ENCODE data around the gene PCDHGB6.
"Not testable (repeated sequence)": the region's sequence is repeated elsewhere in the genome, so short reads cannot be mapped to it uniquely, and the experiment has no call there.

The PCDHGB6 gene

GRCh38 chr5:141407790-141408505 is at the start of gene PCDHGB6:
PCDHGB6 (plus strand) TSS chr5:141408021; CDS start chr5:141408203, 182 bp downstream.
- not testable (repeated sequence) for H3K4me2 ChIP-seq (ENCODE audit: low read depth, low read length); H3K79me2 ChIP-seq (ENCODE audit: low read length); H3K4me3 ChIP-seq (ENCODE audit: low read length); H3K27ac ChIP-seq (ENCODE audit: low read length); H3K9ac ChIP-seq (ENCODE audit: low read length); H3K9me3 ChIP-seq (replicated peaks; ENCODE audit: insufficient read depth, low read length); H2AFZ ChIP-seq (ENCODE audit: low read length); H3K27me3 ChIP-seq (replicated peaks; ENCODE audit: insufficient read depth, low read length); H3K36me3 ChIP-seq (replicated peaks; ENCODE audit: insufficient read depth, low read length); H4K20me1 ChIP-seq (ENCODE audit: insufficient read depth, low read length); H3F3A ChIP-seq (ENCODE audit: insufficient read depth, low read length); H3K9me2 ChIP-seq (replicated peaks; ENCODE audit: insufficient read depth, low read length); H3K4me1 ChIP-seq (ENCODE audit: low read length); DNase-seq

GRCh38 chr5:141359790-141360426 is 47.9 kb upstream of the PCDHGB6 start, which contains the start of gene PCDHGB2:
PCDHGB2 (plus strand) TSS chr5:141359994; CDS start chr5:141360136, 142 bp downstream.
- Histone ChIP-seq H3F3A (ENCODE audit: insufficient read depth, low read length) (no peaks in the 10 kb centered on the region), H3K4me2 (ENCODE audit: low read depth, low read length) (peak within 1 kb of the TSS; percentile 46), H3K27ac (ENCODE audit: low read length) (no peak within 1 kb of the TSS), H3K9me3 (replicated peaks; ENCODE audit: insufficient read depth, low read length) (no peaks in the 10 kb centered on the region), H3K27me3 (replicated peaks; ENCODE audit: insufficient read depth, low read length) (no peaks in the 10 kb centered on the region; the same call in 1 of the 2 replicates), H4K20me1 (ENCODE audit: insufficient read depth, low read length) (no peaks in the 10 kb centered on the region), H3K79me2 (ENCODE audit: low read length) (no peaks in the 10 kb centered on the region), H3K9ac (ENCODE audit: low read length) (no peak within 1 kb of the TSS), H3K4me3 (ENCODE audit: low read length) (peak within 1 kb of the TSS; percentile 48), H3K36me3 (replicated peaks; ENCODE audit: insufficient read depth, low read length) (no peaks in the 10 kb centered on the region), H2AFZ (ENCODE audit: low read length) (peak within 1 kb of the TSS; percentile 55; the same call in 1 of the 2 replicates), H3K4me1 (ENCODE audit: low read length) (no peaks in the 10 kb centered on the region), H3K9me2 (replicated peaks; ENCODE audit: insufficient read depth, low read length) (no peaks in the 10 kb centered on the region)
- TF ChIP-seq, protein P1, sequence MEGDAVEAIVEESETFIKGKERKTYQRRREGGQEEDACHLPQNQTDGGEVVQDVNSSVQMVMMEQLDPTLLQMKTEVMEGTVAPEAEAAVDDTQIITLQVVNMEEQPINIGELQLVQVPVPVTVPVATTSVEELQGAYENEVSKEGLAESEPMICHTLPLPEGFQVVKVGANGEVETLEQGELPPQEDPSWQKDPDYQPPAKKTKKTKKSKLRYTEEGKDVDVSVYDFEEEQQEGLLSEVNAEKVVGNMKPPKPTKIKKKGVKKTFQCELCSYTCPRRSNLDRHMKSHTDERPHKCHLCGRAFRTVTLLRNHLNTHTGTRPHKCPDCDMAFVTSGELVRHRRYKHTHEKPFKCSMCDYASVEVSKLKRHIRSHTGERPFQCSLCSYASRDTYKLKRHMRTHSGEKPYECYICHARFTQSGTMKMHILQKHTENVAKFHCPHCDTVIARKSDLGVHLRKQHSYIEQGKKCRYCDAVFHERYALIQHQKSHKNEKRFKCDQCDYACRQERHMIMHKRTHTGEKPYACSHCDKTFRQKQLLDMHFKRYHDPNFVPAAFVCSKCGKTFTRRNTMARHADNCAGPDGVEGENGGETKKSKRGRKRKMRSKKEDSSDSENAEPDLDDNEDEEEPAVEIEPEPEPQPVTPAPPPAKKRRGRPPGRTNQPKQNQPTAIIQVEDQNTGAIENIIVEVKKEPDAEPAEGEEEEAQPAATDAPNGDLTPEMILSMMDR (IDR thresholded peaks at IDR 0.05; ENCODE audit: low read length): peak; percentile 46
- no peak for TF ChIP-seq EZH2 (optimal IDR thresholded peaks at IDR 0.05; ENCODE audit: low read depth, low read length)
- DNase-seq: peak; percentile 50

GRCh38 chr5:141360685-141361084 is 47.1 kb upstream of the PCDHGB6 start:
- H3K4me1 ChIP-seq (ENCODE audit: low read length): no peaks in the 10 kb centered on the region
- H3K4me3 ChIP-seq (ENCODE audit: low read length): no peak overlapping the region
- no peak overlapping the region for H2AFZ ChIP-seq (ENCODE audit: low read length)
- H3K79me2 ChIP-seq (ENCODE audit: low read length): no peaks in the 10 kb centered on the region
- H3K36me3 ChIP-seq (replicated peaks; ENCODE audit: insufficient read depth, low read length): no peaks in the 10 kb centered on the region
- H4K20me1 ChIP-seq (ENCODE audit: insufficient read depth, low read length): no peaks in the 10 kb centered on the region
- H3K4me2 ChIP-seq (ENCODE audit: low read depth, low read length): no peak overlapping the region
- no peaks in the 10 kb centered on the region for H3F3A ChIP-seq (ENCODE audit: insufficient read depth, low read length)
- no peaks in the 10 kb centered on the region for H3K9me2 ChIP-seq (replicated peaks; ENCODE audit: insufficient read depth, low read length)
- no peaks in the 10 kb centered on the region for H3K9me3 ChIP-seq (replicated peaks; ENCODE audit: insufficient read depth, low read length)
- no peaks in the 10 kb centered on the region; the same call in 1 of the 2 replicates for H3K27me3 ChIP-seq (replicated peaks; ENCODE audit: insufficient read depth, low read length)
- TF ChIP-seq EZH2phosphoT487 (IDR thresholded peaks at IDR 0.05; ENCODE audit: low read length): no peak
- H3K9ac ChIP-seq (ENCODE audit: low read length): no peak overlapping the region
- no peak overlapping the region for H3K27ac ChIP-seq (ENCODE audit: low read length)
- no peak for DNase-seq

- H3K27ac ChIP-seq (ENCODE audit: low read length): no peak overlapping the region
- no peaks in the 10 kb centered on the region for H3K4me1 ChIP-seq (ENCODE audit: low read length)
- H4K20me1 ChIP-seq (ENCODE audit: insufficient read depth, low read length): no peaks in the 10 kb centered on the region
- no peaks in the 10 kb centered on the region for H3K36me3 ChIP-seq (replicated peaks; ENCODE audit: insufficient read depth, low read length)
- H3K79me2 ChIP-seq (ENCODE audit: low read length): no peaks in the 10 kb centered on the region
- no peaks in the 10 kb centered on the region for H3F3A ChIP-seq (ENCODE audit: insufficient read depth, low read length)
- no peak overlapping the region for H3K9ac ChIP-seq (ENCODE audit: low read length)
- TF ChIP-seq, protein P1 (IDR thresholded peaks at IDR 0.05; ENCODE audit: low read length): no peak
- TF ChIP-seq EZH2 (optimal IDR thresholded peaks at IDR 0.05; ENCODE audit: low read depth, low read length) (no peak), EZH2phosphoT487 (IDR thresholded peaks at IDR 0.05; ENCODE audit: low read length) (no peak)
- H3K4me2 ChIP-seq (ENCODE audit: low read depth, low read length): no peak overlapping the region
- H2AFZ ChIP-seq (ENCODE audit: low read length): no peak overlapping the region
- H3K27me3 ChIP-seq (replicated peaks; ENCODE audit: insufficient read depth, low read length): no peaks in the 10 kb centered on the region; the same call in none of the 2 replicates
- H3K4me3 ChIP-seq (ENCODE audit: low read length): no peak overlapping the region
- no peak for DNase-seq
- H3K9me2 ChIP-seq (replicated peaks; ENCODE audit: insufficient read depth, low read length): no peaks in the 10 kb centered on the region
- no peaks in the 10 kb centered on the region for H3K9me3 ChIP-seq (replicated peaks; ENCODE audit: insufficient read depth, low read length)
Measured at GRCh38 chr5:141362719-141363118, 45.1 kb upstream of the PCDHGB6 start.
